GM12891 (cell line): ENCODE results near the gene ESYT1.

Experiments
- DNase-seq: peaks from one replicate; pipeline ENCODE4 v3.0.0; 2011; ENCODE audit warnings: low spot score; ENCODE audit not compliant: insufficient read length
- FAIRE-seq: peaks from 2 replicates; lab custom pipeline; 2011; peaks lifted over from hg19 to GRCh38; lab: Jason Lieb, UNC
- PAX5 ChIP-seq: IDR thresholded peaks from 2 replicates; pipeline ENCODE4 v1.6.1; 2011; ENCODE audit warnings: low read length, moderate library complexity, mild to moderate bottlenecking; ENCODE audit not compliant: insufficient read depth, severe bottlenecking
- POLR2A ChIP-seq: IDR thresholded peaks from 2 replicates; pipeline ENCODE4 v1.6.1; 2011; ENCODE audit warnings: low read depth, low read length, control low read depth
- POLR2AphosphoS5 ChIP-seq: IDR thresholded peaks from 2 replicates; pipeline ENCODE4 v1.6.1; 2011; ENCODE audit warnings: low read depth, low read length, control low read depth
- POU2F2 ChIP-seq: IDR thresholded peaks from 2 replicates; pipeline ENCODE4 v1.6.1; 2011; ENCODE audit warnings: low read depth, mild to moderate bottlenecking, control low read depth, low read length, moderate library complexity
- SPI1 ChIP-seq: IDR thresholded peaks from 2 replicates; pipeline ENCODE4 v1.6.1; 2011; ENCODE audit warnings: low read depth, low read length, control low read depth
- TAF1 ChIP-seq: IDR thresholded peaks from 2 replicates; pipeline ENCODE4 v1.6.1; 2011; ENCODE audit warnings: low read depth, low read length, control low read depth

The ESYT1 gene

DNA sequence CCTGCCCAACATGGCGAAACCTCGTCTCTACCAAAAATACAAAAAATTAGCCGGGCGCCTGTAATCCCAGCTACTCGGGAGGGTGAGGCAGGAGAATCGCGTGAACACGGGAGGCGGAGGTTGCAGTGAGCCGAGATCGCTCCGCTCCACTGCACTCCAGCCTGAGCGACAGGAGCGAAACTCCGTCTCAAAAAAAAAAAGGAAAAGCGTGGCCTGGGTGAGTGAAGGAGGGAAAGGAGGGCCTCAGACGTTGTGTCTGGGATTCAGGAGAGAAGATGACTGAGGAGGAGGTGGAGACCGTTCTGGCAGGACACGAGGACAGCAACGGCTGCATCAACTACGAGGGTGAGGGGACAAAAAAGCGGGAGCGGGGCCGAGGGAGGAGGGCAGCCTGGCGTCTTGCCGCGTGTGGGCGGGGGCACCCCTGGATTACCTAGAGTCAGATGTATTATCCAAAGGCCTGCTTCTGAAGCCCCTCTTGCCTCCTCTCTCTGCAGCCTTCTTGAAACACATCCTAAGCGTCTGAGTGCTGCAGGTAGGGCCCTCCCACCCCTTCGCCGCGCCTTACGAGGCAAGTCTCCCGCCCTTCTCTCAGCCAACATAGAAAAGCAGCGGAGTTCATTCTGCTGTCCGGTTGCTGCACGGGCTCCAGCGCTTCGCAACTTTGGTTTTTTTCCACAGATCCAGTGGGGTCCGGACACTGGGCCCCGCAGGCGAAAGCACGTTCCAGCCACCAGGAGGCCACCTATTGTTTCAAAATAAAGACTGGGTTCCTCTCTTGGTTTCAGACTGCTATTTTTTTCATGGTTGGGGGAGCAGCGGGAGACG, 29.3 kb downstream of the ESYT1 start:
- peak; percentile 64 for DNase-seq
- TF ChIP-seq POLR2A (no peak), SPI1 (peak; percentile 59), POLR2AphosphoS5 (no peak), PAX5 (peak; percentile 65), TAF1 (peak; percentile 71), POU2F2 (peak; percentile 2; the same call in 1 of the 2 replicates)
- no peak for FAIRE-seq

GRCh38 chr12:56158029-56158925, 30.2 kb downstream of the ESYT1 start, which contains the start of gene MYL6:
TSS of gene MYL6 (plus strand) at chr12:56158359. CDS start at chr12:56158402, 43 bp downstream.
- FAIRE-seq (peak; percentile 96), DNase-seq (peak; percentile 83)
- TF ChIP-seq POLR2AphosphoS5 (peak; percentile 99), POU2F2 (peak; percentile 79), PAX5 (no peak), POLR2A (peak; percentile 98), TAF1 (peak; percentile 92), SPI1 (peak; percentile 86)

DNA sequence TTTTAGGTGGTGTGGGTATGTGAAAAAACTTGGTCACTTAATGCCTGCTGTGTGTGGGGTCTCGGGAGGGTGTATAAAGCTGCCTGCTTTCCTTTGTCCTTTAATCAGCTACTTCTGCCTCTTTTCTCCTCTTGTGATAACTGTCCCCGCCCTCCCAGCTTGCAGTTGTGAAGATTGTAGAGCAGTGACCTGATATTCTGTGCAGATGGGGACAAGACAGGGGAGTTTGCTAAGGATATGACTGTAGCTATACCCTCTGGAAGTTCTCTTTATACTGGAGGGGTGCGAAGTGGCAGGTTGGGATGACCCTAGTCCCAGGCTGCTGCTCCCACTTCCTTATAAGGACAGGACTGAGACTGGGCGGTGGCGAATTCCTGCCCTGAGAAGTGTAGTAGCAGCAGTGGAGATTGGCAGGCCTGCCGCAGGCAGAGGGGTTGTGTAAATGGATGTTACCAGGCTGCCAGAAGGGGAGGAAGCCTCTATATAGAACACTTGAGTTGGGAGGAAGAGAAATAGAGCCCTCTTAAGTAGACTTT, 30.9 kb downstream of the ESYT1 start:
- no peak for FAIRE-seq
- TF ChIP-seq SPI1: peak; percentile 26; the same call in 1 of the 2 replicates
- TF ChIP-seq POLR2A: 0 out of 2 replicates have a peak, but pooled peaks have one; percentile 16
- TF ChIP-seq POLR2AphosphoS5: no peak; the same call in none of the 2 replicates
- DNase-seq: no peak

DNA sequence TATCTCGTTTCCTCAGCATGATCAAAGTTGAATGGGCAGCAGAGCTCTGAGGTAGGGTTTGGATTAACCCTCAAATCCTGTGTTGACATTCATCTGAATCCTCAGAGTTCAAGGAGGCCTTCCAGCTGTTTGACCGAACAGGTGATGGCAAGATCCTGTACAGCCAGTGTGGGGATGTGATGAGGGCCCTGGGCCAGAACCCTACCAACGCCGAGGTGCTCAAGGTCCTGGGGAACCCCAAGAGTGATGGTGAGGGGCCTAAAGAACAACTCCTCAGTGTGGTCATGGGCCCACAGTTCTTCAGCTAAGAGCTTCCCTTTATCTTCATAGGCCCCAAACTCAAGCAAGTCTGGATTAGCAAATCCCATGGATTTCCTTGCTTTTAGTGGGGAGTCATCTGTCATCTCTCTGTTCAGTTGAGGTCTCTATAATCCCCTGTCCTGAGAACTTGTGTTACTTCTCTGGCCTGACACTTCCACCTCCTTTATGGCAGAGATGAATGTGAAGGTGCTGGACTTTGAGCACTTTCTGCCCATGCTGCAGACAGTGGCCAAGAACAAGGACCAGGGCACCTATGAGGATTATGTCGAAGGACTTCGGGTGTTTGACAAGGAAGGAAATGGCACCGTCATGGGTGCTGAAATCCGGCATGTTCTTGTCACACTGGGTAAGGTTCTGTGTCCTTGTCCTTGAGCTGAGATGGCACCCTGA, 31.6 kb downstream of the ESYT1 start:
- FAIRE-seq: peak; percentile 16
- no peak for DNase-seq
- TF ChIP-seq POLR2A (no peak; the same call in 1 of the 2 replicates), TAF1 (no peak), SPI1 (no peak), POU2F2 (no peak), POLR2AphosphoS5 (no peak; the same call in 1 of the 2 replicates), PAX5 (no peak)

GRCh38 chr12:56160193-56160763, 32.2 kb downstream of the ESYT1 start:
- DNase-seq (no peak), FAIRE-seq (peak; percentile 38)
- TF ChIP-seq POU2F2 (peak; percentile 20; the same call in 1 of the 2 replicates), POLR2AphosphoS5 (peak; percentile 67), SPI1 (no peak), PAX5 (no peak), POLR2A (peak; percentile 61), TAF1 (no peak)

GRCh38 chr12:56160894-56161689, 33.0 kb downstream of the ESYT1 start:
- no peak for DNase-seq
- TF ChIP-seq PAX5 (no peak), POLR2A (peak; percentile 51), SPI1 (no peak), POLR2AphosphoS5 (0 out of 2 replicates have a peak, but pooled peaks have one; percentile 46), TAF1 (no peak), POU2F2 (0 out of 2 replicates have a peak, but pooled peaks have one; percentile 40)
- FAIRE-seq: no peak

DNA sequence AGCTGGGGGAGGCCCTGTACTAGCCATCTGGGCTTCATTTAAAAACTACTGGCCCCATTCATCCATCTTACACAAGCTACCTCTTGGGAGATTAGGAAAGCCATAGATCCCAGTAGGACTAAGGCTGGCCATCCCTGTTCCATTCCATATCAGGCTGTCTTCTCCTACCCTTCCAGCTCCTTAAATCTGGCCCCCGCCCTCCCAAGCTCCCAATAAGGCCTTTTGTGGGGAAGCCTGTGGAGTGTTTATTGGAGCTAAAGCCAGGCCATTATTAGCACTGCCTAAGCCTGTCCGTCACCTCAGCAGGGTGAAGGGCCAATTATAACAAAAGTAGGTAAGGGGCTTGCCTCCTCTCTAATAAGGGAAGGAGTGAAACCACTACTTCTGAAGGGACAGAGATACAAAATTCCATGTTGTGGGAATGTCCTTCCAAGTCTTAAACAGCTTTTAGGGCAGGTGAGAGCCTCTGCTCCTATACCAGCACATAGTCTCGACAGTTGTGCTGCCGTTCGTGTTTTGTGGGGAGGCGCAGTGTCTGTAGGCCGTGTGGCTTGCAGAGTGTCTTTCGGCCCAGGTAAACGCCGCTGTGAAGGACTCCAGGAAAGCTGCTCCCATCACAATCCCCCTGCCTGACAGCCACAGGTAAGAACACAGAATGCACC, 33.8 kb downstream of the ESYT1 start:
- no peak for FAIRE-seq
- no peak for DNase-seq
- TF ChIP-seq TAF1 (no peak), PAX5 (no peak), SPI1 (no peak), POLR2A (no peak; the same call in 1 of the 2 replicates)
